HFF-Myc (cell line): ENCODE data around the gene FRMD4B.

Experiments
- DNase-seq: peaks from one replicate; pipeline ENCODE4 v3.0.0-alpha.2; 2011; ENCODE audit warnings: low read depth; ENCODE audit errors: extremely low read depth
- H3K4me3 ChIP-seq: replicated peaks from 2 replicates; pipeline ENCODE4 v1.5.1; 2011; ENCODE audit warnings: low read depth, mild to moderate bottlenecking, control low read depth, low read length
- TF ChIP-seq, protein P1 (sequence below): IDR thresholded peaks from 2 replicates; pipeline ENCODE4 v1.5.1; 2012; ENCODE audit warnings: mild to moderate bottlenecking, low read depth, low read length, control low read depth; ENCODE audit errors: missing control alignments

FRMD4B gene

GRCh38 chr3:69297501-69297900 lies 88.4 kb downstream of the FRMD4B start:
- H3K4me3 ChIP-seq, result no peak overlapping the region
- DNase-seq, result no peak
- TF ChIP-seq, protein P1, sequence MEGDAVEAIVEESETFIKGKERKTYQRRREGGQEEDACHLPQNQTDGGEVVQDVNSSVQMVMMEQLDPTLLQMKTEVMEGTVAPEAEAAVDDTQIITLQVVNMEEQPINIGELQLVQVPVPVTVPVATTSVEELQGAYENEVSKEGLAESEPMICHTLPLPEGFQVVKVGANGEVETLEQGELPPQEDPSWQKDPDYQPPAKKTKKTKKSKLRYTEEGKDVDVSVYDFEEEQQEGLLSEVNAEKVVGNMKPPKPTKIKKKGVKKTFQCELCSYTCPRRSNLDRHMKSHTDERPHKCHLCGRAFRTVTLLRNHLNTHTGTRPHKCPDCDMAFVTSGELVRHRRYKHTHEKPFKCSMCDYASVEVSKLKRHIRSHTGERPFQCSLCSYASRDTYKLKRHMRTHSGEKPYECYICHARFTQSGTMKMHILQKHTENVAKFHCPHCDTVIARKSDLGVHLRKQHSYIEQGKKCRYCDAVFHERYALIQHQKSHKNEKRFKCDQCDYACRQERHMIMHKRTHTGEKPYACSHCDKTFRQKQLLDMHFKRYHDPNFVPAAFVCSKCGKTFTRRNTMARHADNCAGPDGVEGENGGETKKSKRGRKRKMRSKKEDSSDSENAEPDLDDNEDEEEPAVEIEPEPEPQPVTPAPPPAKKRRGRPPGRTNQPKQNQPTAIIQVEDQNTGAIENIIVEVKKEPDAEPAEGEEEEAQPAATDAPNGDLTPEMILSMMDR, result no peak

DNA sequence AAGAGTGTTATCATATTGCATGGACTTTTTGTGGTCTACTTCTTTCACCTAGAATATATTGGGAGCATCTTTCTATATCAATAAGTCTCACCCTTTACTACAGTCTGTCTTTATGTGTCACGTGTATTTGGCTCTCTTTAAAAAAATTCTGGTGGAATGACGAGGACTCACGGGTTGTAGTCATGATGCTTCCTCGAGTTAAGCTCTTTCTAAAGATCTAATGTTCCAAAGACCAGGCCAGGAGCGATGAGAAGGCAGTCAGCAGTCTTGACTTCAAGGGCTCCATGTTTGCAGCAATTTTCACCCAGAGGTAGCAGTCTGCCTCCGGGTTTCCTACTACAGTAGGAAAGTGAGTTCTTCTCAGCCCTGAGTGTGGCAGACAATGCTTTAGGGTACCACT lies 88.9 kb downstream of the FRMD4B start:
- no peak overlapping the region for H3K4me3 ChIP-seq
- DNase-seq, result no peak
- TF ChIP-seq, protein P1, result no peak

DNA sequence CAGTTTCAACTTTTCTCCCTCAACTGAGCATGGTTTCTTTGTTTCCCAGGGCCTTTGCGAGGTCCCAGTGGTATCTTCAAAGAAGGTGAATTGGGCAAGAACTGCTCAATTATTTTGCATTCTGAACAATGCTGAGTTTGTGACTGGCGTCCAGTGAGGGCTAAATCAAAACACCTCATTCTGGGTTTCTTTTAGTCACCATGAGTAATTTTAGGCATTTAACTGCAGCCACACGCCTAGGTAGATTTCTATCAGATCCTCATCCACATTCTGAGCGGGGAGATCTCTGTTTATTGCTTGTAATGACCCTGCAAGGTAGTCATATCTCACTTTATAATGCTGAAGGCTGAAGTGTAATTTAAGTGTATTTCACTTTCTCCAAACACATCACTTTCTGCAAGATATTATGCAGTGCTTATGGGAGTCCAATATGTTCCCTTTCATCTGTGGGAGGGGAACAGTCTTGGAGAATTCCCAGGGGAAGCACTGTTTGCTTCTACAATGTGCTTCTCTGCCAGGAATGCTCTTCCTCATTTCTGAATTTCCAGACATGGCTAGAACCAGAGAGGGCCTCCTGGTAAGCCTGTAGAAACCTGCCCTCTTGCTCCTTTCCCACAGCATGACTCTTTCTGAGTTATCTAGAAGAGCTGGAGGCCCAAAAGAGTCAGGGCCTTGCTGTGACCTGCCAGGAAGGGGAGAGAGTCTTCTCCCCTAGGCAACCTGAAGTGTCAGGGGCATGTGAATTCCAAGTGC lies 91.7 kb downstream of the FRMD4B start:
- DNase-seq, result no peak
- no peak overlapping the region for H3K4me3 ChIP-seq
- TF ChIP-seq, protein P1, result no peak

DNA sequence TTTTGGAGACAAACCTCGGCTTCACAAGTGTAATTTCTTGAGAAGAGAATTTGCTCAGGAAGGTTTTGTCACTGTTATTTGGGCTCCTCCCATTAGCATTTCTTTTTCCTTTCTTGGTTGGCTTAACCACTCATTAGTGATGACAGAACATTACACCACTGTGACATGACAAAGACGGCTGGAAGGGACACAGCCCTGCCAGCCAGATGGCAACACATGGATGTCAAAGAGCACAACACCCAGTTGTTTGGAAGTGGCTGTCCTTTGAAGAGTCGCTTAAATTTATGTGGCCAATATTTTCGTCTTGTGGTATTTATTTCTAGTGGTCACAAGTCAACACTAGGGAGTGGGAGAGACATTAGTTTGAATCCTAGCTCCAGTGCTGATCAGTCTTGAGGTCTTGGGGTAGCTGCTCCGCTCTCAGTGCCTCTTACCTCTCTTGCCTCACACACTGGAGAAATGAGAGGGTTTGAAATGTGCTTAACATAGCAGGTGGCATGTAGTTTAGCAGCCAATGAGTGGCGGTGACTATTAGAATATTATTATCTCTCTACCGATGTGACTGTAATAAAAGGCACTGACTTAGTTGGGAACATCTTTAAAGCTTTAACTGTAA lies 92.8 kb downstream of the FRMD4B start:
- no peak overlapping the region for H3K4me3 ChIP-seq
- no peak for DNase-seq
- TF ChIP-seq, protein P1, result no peak

DNA sequence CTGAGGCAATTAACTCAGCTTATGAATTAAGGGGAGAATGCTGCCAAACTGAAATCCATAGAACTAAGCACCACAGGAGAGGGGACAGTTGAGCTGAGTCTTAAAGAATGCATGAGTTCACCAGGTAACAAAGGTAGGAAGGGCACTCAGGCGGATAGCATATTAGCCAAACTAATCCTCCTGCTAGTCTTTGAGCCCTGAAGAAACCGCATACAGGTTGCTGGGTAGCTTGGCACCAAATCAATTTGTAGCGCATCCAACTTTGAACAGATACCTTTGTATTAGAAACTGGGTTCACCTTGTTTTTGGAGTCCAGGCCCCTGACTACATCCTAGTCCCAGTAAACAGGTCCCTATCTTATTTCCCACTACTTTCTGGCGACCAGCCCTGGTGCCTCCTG lies 93.7 kb downstream of the FRMD4B start:
- DNase-seq, result no peak
- TF ChIP-seq, protein P1, result no peak
- H3K4me3 ChIP-seq, result no peak overlapping the region

DNA sequence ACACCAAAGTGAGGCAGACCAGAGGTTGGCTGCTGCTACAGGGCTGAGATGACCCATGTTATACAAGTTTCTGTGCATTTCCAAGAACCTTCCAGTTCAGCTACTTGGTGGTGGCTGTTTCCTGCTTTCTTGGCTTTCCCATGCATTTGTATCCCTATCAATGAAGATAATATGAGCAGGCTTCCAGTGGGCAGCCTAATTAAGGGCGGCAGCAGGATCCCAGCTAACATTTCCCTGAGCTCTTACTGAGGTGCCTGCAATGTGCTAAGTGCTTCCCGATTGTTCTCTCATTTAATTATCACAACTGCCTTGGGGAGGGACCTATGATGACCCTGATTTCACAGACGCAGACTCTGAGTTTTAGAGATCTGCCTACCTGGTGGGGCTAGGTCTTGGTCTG lies 95.5 kb downstream of the FRMD4B start:
- H3K4me3 ChIP-seq, result no peak overlapping the region
- DNase-seq, result no peak
- TF ChIP-seq, protein P1, result no peak
